Measurements from ENCODE around the gene FBXO9. TPM values are rescaled to one million over a fixed set of nuclear protein-coding genes. Genes with fewer than 3 reads are reported as not detected.
A peak's percentile ranks its signal among the peaks of the same experiment; 100 is the strongest.
"Not testable (repeated sequence)": the region's sequence is repeated elsewhere in the genome, so short reads cannot be mapped to it uniquely, and the experiment has no call there.

The FBXO9 gene
- total and polyA plus RNA-seq, 5 donors: 33.8 to 118 (median 90.1) TPM

- not testable (repeated sequence) for H3K27ac ChIP-seq (ENCODE audit: low read length)
These were observed 949 bp upstream of the FBXO9 start for GRCh38 chr6:53064255-53064654.

GRCh38 chr6:53064726-53065265 is 408 bp upstream of the FBXO9 start:
- Histone ChIP-seq H3K4me3 (ENCODE audit: low read length) (peak overlapping the region; percentile 87), H3K4me1 (ENCODE audit: control insufficient read depth, insufficient read depth, low read length) (peaks cover 2% of the 10 kb centered on the region), H3K27me3 (ENCODE audit: control insufficient read depth, insufficient read depth) (no peaks in the 10 kb centered on the region), H3K27ac (ENCODE audit: low read length) (peak overlapping the region; percentile 92), H3K9me3 (ENCODE audit: control insufficient read depth, low read length) (no peaks in the 10 kb centered on the region)
- intact Hi-C loops (cut with DNase I): loop anchor here in 1 of 4 donors (2.0 kb wide), 1 partner anchor 70 kb away; the partner anchor contains the start of gene GSTA4
- DNase-seq (peak; percentile 97 to 99 (median 98)), ATAC-seq (peak; percentile 93 to 94)
- WGBS: under 1% methylated on average over 26 of the region's 26 CpGs

More at GRCh38 chr6:53064255-53064654, 949 bp upstream of the FBXO9 start:
- not testable (repeated sequence) for H3K4me1 ChIP-seq (ENCODE audit: control insufficient read depth, insufficient read depth, low read length); H3K4me3 ChIP-seq (ENCODE audit: low read length); H3K27me3 ChIP-seq (ENCODE audit: control insufficient read depth, insufficient read depth); H3K9me3 ChIP-seq (ENCODE audit: control insufficient read depth, low read length); ATAC-seq
- 67% methylated on average over 16 of the region's 16 CpGs for WGBS
- intact Hi-C loops (cut with DNase I): loop anchor here in 1 of 4 donors (2.0 kb wide), 1 partner anchor 69 kb away; the partner anchor contains the start of gene GSTA4
- peak in 2 of 3 donors; percentile 51 to 65 for DNase-seq

GRCh38 chr6:53066077-53066417 is 843 bp downstream of the FBXO9 start:
- DNase-seq: peak; percentile 55 to 84 (median 76)
- WGBS: under 1% methylated on average over 19 of the region's 19 CpGs
- H3K4me1 ChIP-seq (ENCODE audit: control insufficient read depth, insufficient read depth, low read length): no peaks in the 10 kb centered on the region

GRCh38 chr6:53066874-53067706 is 1.9 kb downstream of the FBXO9 start:
- Histone ChIP-seq H3K27ac (ENCODE audit: low read length) (no peak overlapping the region), H3K4me3 (ENCODE audit: low read length) (peak overlapping the region; percentile 87), H3K9me3 (ENCODE audit: control insufficient read depth, low read length) (no peaks in the 10 kb centered on the region), H3K4me1 (ENCODE audit: control insufficient read depth, insufficient read depth, low read length) (no peaks in the 10 kb centered on the region), H3K27me3 (ENCODE audit: control insufficient read depth, insufficient read depth) (no peaks in the 10 kb centered on the region)
- intact Hi-C loops (cut with DNase I): no loop called here
- ATAC-seq: no peak
- 73% methylated on average over 4 of the region's 4 CpGs for WGBS
- DNase-seq: no peak

More at GRCh38 chr6:53066077-53066417, 843 bp downstream of the FBXO9 start:
- intact Hi-C loops (cut with DNase I): no loop called here
- Histone ChIP-seq H3K27me3 (ENCODE audit: control insufficient read depth, insufficient read depth) (no peaks in the 10 kb centered on the region), H3K27ac (ENCODE audit: low read length) (peak overlapping the region; percentile 92), H3K9me3 (ENCODE audit: control insufficient read depth, low read length) (no peaks in the 10 kb centered on the region), H3K4me3 (ENCODE audit: low read length) (peak overlapping the region; percentile 87)
- ATAC-seq: peak in 1 of 2 donors; percentile 27

GRCh38 chr6:53067849-53068361 is 2.7 kb downstream of the FBXO9 start:
- intact Hi-C loops (cut with DNase I): no loop called here
- WGBS: 88% methylated on average over 1 of the region's 1 CpG
- Histone ChIP-seq H3K9me3 (ENCODE audit: control insufficient read depth, low read length) (no peaks in the 10 kb centered on the region), H3K27me3 (ENCODE audit: control insufficient read depth, insufficient read depth) (no peaks in the 10 kb centered on the region), H3K4me1 (ENCODE audit: control insufficient read depth, insufficient read depth, low read length) (no peaks in the 10 kb centered on the region), H3K27ac (ENCODE audit: low read length) (no peak overlapping the region), H3K4me3 (ENCODE audit: low read length) (no peak overlapping the region)
- DNase-seq (no peak), ATAC-seq (no peak)

- Histone ChIP-seq H3K4me1 (ENCODE audit: control insufficient read depth, insufficient read depth, low read length) (no peaks in the 10 kb centered on the region), H3K4me3 (ENCODE audit: low read length) (no peak overlapping the region), H3K27me3 (ENCODE audit: control insufficient read depth, insufficient read depth) (no peaks in the 10 kb centered on the region), H3K27ac (ENCODE audit: low read length) (no peak overlapping the region), H3K9me3 (ENCODE audit: control insufficient read depth, low read length) (no peaks in the 10 kb centered on the region)
- 56% methylated on average over 1 of the region's 1 CpG for WGBS
- intact Hi-C loops (cut with DNase I): no loop called here
- no peak for ATAC-seq
- no peak for DNase-seq
These were observed 4.2 kb downstream of the FBXO9 start for GRCh38 chr6:53069427-53069826.

GRCh38 chr6:53070806-53071205 is 5.6 kb downstream of the FBXO9 start:
- ATAC-seq (no peak), DNase-seq (no peak)
- H3K4me1 ChIP-seq (ENCODE audit: control insufficient read depth, insufficient read depth, low read length): no peaks in the 10 kb centered on the region
- H3K27me3 ChIP-seq (ENCODE audit: control insufficient read depth, insufficient read depth): no peaks in the 10 kb centered on the region
- 43% methylated on average over 1 of the region's 1 CpG for WGBS
- no peak overlapping the region for H3K4me3 ChIP-seq (ENCODE audit: low read length)
- H3K9me3 ChIP-seq (ENCODE audit: control insufficient read depth, low read length): no peaks in the 10 kb centered on the region
- intact Hi-C loops (cut with DNase I): no loop called here
- no peak overlapping the region for H3K27ac ChIP-seq (ENCODE audit: low read length)

GRCh38 chr6:53074347-53074746 is 9.1 kb downstream of the FBXO9 start:
- Histone ChIP-seq H3K4me1 (ENCODE audit: control insufficient read depth, insufficient read depth, low read length) (no peaks in the 10 kb centered on the region), H3K27me3 (ENCODE audit: control insufficient read depth, insufficient read depth) (no peaks in the 10 kb centered on the region), H3K9me3 (ENCODE audit: control insufficient read depth, low read length) (no peaks in the 10 kb centered on the region), H3K4me3 (ENCODE audit: low read length) (no peak overlapping the region), H3K27ac (ENCODE audit: low read length) (no peak overlapping the region)
- ATAC-seq: no peak
- 88% methylated on average over 3 of the region's 3 CpGs for WGBS
- intact Hi-C loops (cut with DNase I): no loop called here
- no peak for DNase-seq

- DNase-seq: no peak
These were observed 15.6 kb downstream of the FBXO9 start for GRCh38 chr6:53080813-53081212.

GRCh38 chr6:53086302-53086701 is 21.1 kb downstream of the FBXO9 start:
- 43% methylated on average over 2 of the region's 2 CpGs for WGBS
- Histone ChIP-seq H3K27me3 (ENCODE audit: control insufficient read depth, insufficient read depth) (no peaks in the 10 kb centered on the region), H3K4me1 (ENCODE audit: control insufficient read depth, insufficient read depth, low read length) (no peaks in the 10 kb centered on the region), H3K27ac (ENCODE audit: low read length) (no peak overlapping the region), H3K4me3 (ENCODE audit: low read length) (no peak overlapping the region), H3K9me3 (ENCODE audit: control insufficient read depth, low read length) (no peaks in the 10 kb centered on the region)
- intact Hi-C loops (cut with DNase I): no loop called here
- DNase-seq (no peak), ATAC-seq (no peak)

More at GRCh38 chr6:53080813-53081212, 15.6 kb downstream of the FBXO9 start:
- WGBS: 100% methylated on average over 1 of the region's 1 CpG
- no peaks in the 10 kb centered on the region for H3K9me3 ChIP-seq (ENCODE audit: control insufficient read depth, low read length)
- H3K4me1 ChIP-seq (ENCODE audit: control insufficient read depth, insufficient read depth, low read length): no peaks in the 10 kb centered on the region
- intact Hi-C loops (cut with DNase I): no loop called here
- no peak overlapping the region for H3K4me3 ChIP-seq (ENCODE audit: low read length)
- H3K27ac ChIP-seq (ENCODE audit: low read length): no peak overlapping the region
- no peak for ATAC-seq
- H3K27me3 ChIP-seq (ENCODE audit: control insufficient read depth, insufficient read depth): no peaks in the 10 kb centered on the region

- intact Hi-C loops (cut with DNase I): no loop called here
- no peak for DNase-seq
- ATAC-seq: no peak
- Histone ChIP-seq H3K9me3 (ENCODE audit: control insufficient read depth, low read length) (no peaks in the 10 kb centered on the region), H3K4me3 (ENCODE audit: low read length) (no peak overlapping the region), H3K4me1 (ENCODE audit: control insufficient read depth, insufficient read depth, low read length) (no peaks in the 10 kb centered on the region), H3K27me3 (ENCODE audit: control insufficient read depth, insufficient read depth) (no peaks in the 10 kb centered on the region), H3K27ac (ENCODE audit: low read length) (no peak overlapping the region)
These were observed 24.7 kb downstream of the FBXO9 start for GRCh38 chr6:53089948-53090347.

Measured in right cardiac atrium (tissue), 5 donors.